ENCODE measurements around the gene PHKB.

PHKB gene

DNA sequence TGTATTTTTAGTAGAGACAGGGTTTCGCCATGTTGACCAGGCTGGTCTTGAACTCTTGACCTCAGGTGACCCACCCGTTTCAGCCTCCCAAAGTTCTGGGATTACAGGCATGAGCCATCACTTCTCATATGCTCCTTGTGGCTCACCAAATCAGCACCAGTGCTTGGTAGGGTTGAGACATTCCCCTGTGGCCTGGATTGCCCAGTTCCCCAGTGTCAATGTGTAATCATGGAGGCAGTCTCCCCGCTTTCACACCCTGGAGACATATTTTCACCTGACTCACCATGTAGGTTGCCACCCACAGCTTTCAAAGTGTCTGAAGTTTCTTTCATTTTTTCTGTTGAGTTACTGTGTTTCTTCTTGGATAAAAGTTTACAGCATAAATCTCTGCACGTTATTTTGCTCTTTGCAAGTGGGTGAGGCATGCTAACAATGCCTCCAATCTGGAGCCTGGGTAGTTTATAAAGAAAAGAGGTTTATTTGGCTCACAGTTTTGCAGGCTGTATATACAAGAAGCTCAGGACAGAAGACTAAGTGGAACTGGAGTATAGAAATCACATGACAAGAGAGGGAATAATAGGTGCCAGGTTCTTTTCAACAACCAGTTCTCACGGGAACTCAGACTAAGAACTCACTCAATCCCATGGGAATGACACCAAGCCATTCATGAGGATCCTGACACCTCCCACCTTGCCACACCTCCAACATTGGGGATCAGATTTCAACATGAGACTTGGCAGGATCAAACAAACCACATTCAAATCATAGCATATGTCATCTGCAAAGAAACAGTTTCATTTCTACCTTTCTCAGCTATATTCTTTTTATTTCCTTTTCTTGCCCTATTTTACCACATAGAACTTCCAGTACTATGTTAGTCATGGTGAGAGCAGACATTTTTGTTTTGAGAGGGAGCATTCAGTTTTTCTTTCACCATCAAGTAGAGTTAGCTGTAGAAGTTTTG, 113.2 kb downstream of the PHKB start:
- no peak for DNase-seq

DNA sequence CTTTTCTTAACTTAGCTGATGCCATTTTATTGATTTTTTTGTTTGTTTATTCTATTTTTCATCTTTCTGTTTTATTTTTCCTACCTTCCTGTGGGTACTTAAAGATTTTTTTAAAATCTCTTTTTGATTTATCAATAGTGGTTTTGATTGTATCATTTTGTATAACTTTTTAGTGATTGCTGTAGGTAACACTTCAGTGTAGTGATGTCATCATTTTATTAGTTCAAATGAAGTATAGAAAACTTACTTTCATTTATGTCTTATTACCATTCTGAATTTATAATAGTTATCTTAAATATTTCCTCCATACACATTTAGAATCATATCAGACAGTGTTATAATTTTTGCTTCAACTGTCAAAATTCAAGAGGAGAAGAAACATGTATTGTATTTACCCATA, 115.9 kb downstream of the PHKB start:
- DNase-seq, result no peak

DNA sequence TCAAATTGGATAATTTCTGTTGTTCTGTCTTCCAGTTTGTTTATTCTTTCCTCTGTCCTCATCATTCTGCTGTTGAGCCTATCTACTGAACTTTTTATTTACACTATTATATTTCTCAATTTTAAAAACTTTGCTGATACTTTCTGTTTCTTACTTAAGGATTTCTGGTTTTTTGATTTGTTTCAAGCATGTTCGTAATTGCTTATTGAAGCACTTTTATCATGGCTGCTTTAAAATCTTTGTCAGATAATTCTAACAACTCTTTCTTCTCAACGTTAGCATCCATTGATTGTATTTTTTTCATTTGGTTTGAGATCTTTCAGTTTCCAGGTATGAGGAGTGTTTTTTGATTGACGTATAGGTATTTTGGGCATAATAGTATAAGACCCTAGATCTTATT, 116.9 kb downstream of the PHKB start:
- DNase-seq, result no peak

DNA sequence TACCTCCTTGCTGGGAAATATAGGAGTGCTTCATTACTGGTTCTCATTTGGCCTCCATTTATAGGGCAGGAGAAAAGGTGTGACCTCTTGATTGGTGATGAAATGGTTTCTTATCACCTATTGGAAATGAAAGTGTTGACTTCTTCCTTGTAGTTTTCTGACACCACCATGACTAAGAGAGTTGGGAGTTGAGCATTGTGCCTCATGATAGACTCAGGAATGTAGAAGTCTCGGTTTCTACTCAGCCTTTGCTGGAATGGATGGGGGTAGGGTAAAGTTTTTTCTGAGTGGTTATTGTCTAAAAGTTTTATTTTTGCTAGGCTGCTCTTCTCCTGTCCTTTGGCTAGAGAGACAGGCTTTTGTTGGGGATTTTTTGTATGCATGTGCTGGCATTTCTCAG, 117.4 kb downstream of the PHKB start:
- DNase-seq, result no peak

DNA sequence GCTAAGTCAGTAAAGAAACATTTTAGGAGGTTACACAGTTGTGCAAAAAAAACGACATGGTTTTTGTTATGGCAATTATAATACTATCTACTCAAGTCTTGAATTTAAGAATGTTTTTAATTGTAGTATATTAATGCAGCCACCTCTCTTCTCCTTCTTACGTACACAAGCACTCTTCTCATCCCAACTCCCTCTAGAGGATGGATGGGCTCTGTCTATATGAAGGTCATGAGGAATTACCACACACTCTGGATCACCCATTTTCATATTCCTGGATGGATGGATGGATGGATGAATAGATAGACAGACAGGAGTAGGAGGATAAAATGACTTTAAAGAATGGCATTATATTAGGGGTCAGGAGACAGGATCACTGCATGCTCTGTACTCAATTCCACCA, 120.0 kb downstream of the PHKB start:
- no peak for DNase-seq

DNA sequence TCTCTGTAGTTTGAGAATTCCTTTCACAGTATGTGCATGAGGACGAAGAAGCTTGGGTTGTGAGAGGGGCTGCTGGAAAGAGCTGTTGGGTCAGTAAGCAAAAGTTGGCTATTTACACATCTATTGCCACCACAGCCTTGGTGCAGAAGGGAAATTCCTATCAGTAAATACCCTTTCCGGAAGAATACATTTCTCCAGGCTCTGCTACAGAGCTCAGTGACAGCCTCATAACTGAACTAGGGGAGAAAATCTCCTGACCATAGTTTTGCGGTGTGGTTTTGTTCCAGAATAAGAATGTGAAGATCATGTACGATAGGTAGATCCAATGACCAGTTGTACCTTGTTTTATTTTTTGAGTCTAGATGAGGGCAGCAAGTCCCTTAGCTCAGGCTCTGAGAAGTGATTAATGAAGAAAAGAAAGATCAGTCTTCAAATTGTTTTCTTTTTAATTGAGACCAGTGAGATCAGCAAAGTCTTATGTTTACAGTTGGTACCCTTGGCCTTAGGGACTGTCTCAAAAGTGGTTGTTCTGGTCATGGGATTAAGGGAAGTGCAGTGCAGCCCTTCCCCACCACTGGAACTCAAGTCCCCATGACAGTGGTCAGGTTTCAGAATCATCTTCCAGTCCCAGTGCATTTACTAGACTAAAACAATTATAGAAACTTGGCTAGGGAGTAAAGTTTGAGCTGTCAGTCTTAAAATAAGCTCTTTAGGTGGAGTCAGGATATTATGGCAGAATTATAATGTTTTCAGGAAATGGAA, 123.5 kb downstream of the PHKB start:
- no peak for DNase-seq

DNA sequence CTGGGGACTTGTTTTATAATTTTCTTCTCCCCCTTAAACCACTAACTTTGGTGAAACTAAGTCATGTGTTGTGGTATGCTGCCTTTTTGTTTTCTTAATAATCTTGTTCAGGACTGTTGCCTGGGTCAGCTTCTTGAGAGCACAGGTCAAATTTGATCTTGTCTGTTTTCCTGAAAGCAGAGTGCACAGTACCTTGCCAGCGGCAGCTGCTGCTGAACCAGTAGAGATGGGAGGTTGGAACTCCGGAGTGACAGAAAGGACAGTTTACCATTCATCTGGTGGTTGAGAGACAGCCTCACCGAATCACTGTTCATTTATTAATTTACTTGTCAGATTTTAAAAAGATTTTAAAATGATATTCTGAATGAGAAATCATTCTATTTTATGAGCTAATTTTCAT, 125.0 kb downstream of the PHKB start:
- no peak for DNase-seq

DNA sequence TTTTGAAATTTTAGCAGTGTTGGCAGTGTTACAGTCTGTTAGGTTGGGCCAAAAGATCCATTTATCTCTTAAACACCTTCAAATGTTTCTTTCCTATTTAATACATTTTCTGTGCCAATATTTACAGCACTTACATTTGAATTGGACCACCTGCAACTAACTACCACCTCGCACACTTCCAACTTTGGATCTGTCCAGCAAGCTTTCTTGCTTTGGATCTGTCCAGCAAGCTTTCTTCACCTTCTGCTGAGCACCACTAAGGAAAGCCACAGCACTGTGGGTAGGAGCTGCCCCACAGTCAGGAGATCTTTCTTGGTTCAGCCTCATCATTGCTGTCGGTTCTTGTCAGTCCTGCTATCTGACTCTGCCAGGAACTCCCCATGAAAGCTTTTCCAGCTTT, 129.3 kb downstream of the PHKB start:
- DNase-seq, result no peak

DNA sequence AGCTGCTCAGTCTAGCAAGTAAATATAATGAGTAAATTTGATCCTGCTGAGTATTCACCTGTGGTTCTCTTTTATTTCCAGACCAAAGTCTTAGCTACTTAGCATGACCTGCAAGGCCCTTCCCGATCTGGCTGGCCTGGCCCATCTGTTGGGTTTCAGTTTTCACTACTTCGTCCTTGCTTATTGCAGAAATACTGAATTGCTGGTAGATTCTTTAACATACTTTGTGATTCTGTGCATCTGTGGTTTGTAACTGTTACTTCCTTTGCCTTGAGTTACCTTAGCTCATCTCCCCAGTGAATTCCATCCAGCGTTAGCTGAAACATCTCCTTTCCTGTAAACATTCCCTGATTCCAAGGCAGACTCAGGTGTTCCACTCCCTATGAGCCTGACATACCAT, 131.1 kb downstream of the PHKB start:
- no peak for DNase-seq

DNA sequence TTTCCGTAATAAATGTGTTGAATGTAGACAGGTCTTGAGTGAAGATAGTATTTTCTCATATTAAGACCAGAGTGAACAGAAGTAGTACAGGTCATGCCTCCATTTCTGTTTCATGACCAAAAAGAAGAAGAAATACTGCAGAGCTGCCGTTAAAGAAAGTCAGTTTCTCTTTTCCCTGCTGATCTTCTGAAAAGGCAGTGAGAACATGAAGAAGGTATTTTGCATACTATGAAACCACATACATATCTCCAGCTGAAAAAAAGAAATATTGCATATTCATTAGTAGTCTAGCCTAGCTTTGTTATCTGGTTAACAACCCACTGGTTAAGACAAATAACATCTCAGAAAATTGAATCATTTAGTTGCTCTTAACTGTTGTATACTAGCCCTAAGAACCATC, 138.4 kb downstream of the PHKB start:
- DNase-seq, result no peak

DNA sequence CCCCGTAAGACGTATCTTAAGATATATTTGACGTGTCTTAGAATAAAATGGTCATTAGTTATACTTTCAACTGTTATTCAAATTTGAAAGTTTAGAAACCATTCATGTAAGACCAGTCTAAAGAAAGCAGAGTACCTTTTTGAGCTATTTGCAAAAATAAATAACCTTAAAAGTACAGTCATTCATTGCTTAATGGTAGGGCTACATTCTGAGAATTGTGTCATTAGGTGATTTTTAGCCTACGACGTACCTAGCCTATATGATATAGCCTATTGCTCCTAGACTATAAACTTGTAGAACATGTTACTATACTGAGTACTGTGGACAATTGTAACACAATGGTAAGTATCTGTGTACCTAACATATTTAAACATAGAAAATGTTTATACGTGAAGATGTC, 139.2 kb downstream of the PHKB start:
- no peak for DNase-seq

DNA sequence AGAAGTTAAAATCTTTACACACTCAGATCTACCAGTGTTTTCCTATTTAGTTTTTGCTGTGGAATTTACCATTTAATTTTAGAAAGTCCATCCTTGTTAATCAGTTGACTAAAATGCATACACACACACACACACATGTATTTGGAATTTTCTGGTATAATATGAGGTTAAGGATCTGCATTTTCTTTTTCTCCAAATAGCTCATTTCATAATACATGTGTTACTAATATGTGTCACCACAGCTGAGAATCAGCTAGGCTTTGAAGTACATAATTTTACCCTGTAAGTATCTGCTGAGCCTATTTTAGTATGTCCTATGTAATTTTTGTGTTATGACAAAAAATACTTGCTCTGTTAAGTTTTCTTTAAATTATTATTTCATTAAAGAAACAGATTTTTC, 143.2 kb downstream of the PHKB start:
- no peak for DNase-seq

DNA sequence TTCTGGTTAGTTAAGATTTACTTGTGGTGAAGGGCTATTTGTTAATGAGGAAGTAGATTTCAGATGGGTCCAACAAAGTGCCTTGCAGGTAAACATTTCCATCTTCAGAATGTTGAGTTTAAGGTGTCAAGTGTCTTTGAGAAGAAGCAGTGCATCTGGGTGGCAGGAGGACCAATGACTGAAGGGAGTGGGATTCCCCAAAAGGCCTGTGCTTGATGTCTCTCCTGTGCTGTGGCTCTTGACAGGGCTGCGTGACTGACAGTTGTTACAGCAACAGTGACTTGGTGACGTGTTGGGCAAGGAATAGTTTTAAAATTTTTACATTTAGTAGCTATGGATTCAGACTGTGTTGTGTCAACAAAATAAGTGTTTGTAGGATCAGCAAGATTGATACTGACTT, 149.9 kb downstream of the PHKB start:
- DNase-seq, result no peak

DNA sequence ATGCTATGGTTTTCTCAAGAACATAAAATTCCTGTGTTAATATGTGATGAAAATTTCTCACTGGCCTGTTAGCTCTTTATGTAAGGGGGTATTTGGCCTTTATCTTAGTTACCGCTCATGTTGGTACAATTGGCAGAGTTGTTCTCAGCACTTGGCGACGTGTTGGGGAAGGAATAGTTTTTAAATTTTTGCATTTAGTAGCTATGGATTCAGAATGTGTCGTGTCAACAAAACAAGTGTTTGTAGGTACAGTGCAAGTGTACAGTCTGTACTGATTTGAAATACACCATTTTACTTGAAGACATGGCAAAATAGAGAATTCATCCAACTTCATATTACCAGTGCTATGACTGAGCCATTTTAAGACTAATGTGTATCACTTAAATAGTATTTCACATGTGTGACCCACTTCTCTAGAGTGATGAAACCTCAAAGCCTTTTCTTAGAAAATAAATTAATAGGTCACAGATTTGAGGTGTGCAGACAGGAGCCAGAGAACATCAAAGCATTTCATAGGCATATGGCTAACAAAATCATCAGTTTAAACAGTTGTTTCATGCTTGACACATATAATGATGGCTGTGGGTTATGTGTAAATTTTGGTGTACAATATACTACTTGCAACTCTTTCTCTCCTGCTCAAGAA, 150.8 kb downstream of the PHKB start:
- DNase-seq, result no peak

DNA sequence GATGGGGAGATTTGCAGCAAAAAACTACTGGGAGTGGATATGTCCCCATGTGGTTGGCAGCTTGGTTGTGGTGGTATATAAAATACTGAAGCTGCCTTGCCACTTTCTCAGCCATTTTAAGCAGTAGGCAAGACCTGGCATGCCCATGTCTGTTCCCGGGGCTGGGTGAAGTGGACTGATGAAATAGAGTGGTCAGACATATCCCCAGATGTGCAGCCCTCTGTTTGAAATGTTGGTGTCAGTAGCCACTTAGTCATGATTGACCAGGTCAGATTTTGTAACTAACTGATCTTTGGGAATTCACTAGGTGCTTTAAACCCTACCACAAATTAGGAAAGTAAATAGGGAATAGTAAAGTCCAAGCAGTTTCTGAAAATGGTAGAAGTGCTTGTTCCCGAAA, 151.6 kb downstream of the PHKB start:
- no peak for DNase-seq

DNA sequence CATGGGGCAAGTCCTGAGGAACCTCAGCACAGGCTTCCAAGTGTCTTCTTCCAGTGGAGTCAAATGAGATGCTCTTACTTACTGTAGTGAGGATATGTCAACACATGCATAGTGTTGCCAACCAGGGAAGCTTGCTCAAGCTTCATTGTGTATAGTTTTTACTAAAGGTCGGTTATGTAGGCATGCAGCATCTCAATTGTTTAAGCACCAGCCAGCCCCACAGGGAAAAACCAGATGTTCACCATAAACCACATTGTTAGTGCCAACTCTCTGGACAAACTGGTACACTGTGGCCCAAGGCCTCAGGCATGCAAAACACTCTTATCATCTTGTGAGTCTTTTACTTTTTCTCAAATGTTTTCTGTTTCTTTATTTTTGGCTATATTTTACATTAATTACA, 152.1 kb downstream of the PHKB start:
- no peak for DNase-seq

DNA sequence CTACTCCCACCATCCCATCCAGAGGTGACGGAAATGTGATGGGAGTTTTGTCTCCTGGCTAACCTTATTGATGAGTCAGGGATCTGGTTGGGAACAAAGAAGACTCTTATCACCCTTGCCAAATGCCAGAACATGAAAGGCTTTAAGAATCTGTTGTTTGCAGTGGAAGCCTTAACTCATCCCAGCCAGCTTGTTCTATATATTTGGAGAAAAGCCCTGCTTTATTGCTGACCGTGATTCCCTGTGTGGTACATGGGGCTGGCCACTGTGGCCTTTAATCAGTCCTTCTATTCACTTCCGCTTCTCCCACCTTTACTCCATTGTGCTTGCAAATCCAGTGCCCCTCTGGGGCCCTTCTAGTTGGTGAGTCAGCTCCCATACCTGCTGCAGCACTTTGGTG, 156.6 kb downstream of the PHKB start:
- DNase-seq, result no peak

DNA sequence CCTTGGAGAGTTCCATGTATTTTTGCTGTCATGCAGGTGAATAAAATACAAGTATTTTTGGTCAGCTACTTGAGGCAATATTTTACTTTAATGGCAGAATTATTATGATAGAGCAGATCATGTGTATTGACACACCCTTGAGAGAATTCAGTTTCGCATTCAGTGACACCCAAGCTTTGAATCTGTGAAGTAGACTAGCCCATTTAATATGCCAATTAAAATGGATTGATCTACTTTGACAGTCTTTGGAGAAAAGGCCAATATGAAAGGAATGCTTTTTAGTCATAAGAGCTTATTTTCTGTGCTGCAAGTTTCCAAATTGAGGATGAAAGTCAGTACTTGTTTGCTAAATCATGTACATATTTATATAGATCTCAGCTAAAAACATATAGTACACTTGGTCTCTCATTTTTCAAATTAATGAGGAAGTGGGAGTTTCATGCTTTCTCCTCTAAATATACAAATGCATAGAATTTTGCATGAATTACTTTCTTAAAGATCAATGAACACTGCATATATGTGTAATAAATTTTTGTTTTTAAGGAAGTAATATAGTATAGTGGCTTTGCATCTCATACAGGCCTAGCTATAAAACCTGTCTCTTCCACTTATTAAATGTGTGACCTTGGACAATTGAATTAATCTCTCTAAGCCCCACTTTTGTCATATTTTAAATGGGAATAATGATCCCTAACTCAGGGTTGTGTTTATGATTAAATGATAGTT, 161.5 kb downstream of the PHKB start:
- no peak for DNase-seq

DNA sequence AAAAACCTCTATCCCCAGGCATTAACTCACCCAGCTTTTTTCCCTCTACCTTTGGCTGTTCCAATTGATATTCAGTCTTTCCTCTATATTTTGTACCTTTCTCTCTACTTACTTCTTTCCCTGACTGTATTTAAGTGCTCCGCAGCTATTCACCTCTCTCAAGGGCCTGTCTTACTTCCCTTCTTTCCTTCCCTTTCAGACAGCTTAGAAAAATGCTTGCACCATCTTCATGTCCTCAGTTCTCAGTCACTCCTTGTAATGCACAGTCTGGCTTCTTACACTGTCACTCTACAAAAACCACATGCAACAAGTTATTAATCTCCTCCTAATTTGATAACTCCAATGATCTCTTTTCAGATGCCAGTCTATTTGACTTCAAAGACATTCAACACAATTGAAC, 163.4 kb downstream of the PHKB start:
- DNase-seq, result no peak

DNA sequence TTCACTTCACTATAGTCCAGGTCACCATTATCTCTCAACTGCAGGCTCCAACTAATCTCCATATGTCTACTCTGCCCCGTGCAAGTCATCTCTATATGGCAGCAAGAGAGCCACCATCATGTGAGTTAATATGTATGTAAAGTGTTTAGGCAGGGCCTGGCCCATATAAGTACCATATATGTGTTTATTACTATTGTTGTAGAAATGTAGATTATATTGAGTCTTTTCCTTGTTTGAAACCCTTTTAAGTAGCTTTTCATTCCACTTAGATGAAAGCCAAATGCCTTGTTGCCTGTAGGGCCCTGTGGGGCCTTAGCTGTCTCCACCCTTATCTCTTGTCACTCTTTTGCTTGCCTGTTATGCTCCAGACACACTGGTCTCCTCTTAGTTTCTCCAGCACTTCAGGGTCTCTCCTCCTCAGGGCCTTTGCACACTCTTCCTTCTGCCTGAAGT, 164.0 kb downstream of the PHKB start:
- no peak for DNase-seq

DNA sequence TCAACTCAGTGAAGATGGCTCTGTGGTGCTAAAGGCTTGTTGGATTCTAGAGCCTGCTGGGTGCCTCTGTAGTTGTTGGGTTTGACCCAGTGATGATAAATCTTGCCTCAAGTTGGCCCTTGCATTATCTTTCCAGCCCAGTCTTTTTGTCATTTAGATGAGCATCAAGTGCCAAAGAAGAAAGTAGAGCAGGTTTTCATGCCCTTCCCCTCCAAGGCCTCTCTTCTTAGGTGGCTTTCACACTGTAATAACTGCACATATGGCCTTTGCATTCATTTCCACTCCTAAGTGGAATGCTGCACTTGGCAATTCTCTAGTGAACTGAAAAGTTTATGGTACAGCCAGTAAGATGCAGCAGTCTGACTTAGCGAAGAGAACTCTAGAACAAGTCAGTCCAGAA, 165.1 kb downstream of the PHKB start:
- no peak for DNase-seq

DNA sequence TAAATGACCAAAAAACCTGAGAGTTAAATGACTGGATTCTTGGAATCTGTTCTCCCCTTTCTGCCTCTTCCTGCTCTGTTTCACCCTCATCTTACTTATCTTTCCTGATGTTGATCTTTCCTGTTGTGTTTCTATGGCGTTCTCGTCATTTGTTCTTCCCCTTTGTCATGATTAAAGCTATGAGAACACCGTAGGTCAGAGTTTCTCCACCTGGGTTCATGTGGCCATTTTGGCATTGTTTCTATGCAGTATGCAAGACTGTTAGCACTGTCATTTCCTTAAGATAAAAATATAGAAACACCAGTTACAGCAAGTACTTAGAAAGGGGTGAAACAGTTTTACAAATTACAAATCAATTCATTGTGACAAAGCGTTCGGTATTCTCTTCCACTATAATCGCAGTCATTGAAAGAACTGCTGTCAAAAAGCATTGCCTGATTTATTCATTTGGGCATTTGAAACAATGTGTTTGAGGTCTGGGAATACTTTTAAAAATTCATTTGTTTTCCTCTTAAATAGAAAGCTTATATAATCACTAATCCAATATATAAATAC, 166.0 kb downstream of the PHKB start:
- no peak for DNase-seq

DNA sequence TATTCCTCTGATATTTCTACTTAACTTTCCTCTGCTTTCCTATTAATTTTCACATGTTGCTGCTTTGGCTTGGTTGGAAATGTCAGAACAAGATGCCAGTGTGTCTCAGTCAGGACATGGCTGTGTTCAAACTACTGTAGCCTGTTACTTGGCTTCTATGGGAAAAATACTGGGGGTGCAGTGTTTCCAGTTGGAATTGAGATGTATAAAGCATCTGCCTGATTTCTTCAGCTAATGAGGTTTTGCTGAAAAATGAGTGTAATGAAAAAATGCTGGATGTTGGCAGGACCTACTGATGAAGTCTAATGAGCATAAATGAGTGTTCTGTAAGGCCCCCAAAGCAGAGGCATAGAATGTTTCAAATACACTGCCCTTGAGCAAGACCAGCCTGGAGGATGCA, 166.6 kb downstream of the PHKB start:
- DNase-seq, result no peak

All from NCI-H1092 (cell line).